GM19468 (cell line): ENCODE results near the gene SCAPER.
A peak's percentile ranks its signal among the peaks of the same experiment; 100 is the strongest.

Experiments used
- ATAC-seq: cut with Tn5 transposase; IDR thresholded peaks from one replicate; pipeline ENCODE4 v1.9.1; 2021; ENCODE audit warnings: mild to moderate bottlenecking, moderate library complexity, moderate number of reproducible peaks; ENCODE audit not compliant: unreplicated experiment; ENCODE audit errors: extremely low read depth

SCAPER gene

DNA sequence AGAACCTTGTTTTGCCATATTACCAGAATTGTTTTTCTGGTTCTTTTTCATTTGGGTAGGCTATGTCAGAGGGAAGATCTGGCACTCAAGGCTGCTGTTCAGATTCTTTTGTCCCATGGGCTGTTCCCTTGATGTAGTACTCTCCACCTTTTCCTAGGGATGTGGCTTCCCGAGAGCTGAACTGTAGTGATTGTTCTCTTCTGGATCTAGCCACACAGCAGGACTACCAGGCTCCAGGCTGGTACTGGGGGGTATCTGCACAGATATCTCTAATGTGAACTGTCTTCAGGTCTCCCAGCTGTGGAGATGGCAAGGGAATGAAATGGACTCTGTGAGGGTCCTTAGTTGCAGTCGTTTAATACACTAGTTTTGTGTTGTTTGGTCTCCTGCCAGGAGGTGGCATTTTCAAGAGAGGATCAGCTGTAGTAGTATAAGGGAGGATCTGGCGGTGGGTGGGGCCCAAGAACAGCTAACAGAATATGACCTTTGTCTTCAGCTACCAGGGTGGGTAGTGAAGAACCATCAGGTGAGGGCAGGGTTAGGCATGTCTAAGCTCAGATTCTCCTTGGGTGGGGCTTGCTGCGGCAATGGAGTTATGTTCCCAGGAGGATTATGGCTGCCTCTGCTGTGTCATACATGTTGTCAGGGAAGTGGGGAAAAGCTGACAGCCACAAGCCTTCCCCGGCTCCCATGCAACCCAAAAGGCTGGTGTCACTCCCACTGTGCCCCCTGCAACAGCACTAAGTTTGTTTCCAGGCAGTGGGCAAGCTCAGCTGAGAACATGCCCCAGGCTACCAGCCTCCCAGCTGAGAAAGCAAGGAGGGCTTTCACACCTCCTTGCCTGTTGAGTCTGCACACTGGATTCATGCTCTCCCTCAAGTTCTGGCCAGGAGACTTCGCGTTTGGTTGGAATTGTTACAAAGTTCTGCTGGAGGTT, 316.1 kb downstream of the SCAPER start:
- no peak for ATAC-seq

DNA sequence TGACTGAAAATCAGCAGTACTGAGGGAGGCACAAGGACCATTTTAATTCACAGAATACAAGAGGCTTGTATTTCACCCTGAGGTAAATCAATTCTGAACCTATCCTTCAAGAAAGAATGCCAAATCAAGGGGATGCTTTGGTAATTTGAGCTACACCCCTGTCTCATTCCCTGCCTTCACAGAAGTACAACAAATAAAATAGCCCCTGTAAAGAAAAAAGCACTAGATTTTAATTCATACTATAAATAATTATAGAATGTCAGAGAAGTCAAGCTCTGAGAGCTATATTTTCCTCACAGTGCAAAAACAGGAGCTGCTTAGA, 319.6 kb downstream of the SCAPER start:
- ATAC-seq: no peak

DNA sequence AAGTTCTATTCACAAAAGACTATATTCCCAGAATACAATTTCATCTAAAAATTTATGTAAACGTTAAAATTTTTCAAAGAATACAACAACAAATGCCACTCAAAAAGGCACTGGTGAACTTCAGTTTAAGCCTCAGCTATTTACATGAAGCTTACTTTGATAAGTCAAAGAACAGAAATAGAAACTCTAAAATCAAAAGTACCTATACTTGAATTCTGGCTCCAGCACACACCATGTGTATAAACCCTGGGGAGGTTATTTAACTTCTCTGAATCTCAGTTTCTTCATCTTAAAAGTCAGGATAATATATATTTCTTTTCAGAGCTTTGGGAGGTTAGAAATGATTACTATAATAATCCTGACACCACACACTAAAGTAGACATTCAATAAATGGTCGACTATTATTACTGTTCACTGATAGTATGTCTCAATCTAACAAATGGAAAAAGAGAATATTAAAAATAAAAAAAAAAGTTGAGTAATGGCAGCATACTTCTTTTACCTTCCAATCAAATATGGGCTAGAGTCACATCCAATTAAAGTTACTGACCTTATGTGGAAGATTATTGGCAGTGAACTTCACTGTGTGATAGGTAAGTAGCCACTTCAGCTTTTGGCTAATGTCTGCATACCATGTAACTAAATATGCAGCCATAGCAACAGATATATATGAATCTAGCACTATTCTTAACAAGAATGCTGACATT, 320.1 kb downstream of the SCAPER start:
- no peak for ATAC-seq

DNA sequence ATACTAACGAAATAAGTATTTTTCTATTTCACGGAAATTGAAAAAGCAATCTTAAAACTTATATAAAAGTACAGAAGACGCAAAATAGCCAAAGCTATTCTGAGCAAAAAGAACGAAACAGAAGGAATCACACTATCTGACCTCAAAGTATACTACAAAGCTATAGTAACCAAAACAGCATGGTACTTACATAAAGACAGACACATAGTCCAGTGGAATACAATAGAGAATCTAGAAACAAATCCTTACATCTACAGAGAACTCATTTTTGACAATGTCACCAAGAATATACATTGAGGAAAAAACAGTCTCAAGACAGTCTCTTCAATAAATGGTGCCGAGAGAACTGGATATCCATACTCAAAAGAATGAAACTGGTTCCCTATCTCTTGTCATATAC, 322.6 kb downstream of the SCAPER start:
- ATAC-seq: no peak

DNA sequence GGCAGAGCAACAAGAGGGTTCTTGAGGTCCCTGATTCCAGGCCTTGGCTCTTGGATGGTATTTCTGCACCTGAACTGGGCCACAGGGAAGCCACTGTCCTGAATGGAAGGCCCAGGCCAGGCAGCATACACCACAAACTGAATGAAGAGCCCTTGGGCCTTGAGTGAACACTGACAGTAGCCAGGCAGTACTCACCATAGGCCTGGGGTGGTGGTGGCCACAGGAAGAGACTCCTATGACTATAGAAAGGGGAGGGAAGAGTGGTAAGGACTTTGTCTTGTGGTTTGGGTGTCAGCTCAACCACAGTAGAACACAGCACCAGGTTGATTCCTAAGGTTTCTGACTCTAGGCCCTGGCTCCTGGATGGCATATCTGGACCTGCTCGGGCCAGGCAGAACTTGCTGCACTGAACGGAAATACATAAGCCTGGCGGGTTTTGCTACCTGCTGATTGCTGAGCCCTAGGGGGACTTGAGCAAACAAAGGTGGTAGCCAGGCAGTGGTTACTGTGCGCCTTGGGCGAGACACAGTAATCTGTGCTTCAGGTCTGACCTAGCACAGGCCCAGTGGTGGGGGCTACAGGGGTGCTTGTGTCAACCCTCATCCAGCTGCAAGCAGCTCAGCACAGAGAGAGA, 327.1 kb downstream of the SCAPER start:
- ATAC-seq: no peak

DNA sequence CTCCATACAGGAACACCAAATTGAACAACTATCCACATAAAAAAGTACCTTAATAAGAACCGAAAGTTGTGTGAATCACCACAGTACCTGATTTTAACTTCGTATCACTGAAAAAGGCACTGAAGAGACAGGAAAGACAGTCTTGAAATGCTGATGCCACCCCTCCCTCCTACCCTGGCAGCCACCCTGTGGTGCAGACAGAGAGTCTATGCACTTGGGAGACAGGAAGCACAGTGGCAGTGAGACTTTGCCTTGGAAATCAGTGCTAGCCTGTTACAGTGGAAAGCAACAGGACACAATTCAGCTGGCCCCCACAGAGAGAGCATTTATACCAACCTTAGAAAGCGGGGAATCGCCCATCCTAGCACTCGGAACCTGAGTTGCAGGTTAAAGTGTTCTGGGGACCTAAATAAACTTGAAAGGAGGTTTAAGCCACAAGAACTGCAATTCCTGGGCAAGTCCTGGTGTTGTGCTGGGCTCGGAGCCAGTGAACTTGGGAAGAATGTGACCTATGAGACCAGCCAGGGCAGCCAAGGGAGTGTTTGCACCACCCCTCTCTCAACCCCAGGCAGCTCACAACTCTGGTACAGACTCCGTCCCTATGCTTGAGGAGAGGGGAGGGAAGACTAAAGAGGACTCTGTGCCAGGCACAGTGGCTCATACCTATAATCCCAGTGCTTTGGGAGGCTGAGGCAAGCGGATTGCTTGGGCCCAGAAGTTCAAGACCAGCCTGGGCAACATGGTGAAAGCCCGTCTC, 328.4 kb downstream of the SCAPER start:
- ATAC-seq: no peak

DNA sequence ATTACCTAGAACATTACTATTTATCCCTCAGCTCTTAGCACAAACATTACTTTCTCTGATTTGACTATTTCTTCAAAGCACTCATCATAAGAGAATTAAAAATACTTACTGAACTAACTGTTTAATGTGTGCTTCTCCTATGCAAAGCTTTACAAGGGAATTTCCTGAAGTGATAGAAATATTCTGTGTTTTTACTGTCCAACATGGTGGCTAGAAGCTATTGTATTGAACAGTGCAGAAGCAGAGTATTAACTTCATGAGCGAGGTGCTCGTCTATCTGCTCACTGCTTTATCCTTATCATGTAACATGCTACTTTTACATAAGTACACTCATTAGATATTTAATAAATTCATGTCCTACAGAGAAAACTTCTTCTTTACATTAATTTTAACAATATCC, 329.5 kb downstream of the SCAPER start:
- no peak for ATAC-seq

DNA sequence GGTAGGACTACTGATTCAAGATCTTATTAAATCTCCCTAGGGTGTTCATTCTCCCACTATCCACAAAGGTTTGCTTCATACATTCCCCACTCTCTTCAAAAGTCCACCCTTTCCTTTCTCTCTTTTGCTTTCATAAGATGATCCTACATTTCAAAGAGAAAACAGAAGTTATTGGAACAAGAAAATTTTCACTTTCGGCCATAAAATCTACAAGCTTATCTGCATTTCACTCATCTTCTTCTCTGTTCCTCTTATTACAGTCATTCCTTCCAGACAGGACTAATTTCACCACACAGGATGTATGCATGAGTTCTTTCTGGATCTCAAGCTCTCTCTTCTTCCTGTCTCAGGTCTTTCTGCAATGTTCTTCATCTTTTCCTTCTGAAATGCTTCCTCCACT, 329.9 kb downstream of the SCAPER start:
- ATAC-seq: peak; percentile 29

DNA sequence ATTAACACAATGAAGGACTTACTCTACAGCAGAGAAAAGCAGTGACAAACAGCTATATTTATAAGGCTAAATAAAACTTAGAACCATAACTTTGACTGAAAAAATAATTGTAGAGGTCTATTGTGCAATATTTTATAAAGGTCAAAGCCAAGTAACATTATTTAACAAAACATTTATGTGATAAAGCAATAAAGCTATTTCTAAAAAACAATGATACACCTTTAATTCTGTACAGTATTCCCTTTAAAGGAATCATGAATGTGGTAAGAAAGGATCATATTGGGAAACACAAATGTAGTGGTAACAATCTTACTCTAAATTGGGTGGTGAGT, 332.2 kb downstream of the SCAPER start:
- no peak for ATAC-seq

DNA sequence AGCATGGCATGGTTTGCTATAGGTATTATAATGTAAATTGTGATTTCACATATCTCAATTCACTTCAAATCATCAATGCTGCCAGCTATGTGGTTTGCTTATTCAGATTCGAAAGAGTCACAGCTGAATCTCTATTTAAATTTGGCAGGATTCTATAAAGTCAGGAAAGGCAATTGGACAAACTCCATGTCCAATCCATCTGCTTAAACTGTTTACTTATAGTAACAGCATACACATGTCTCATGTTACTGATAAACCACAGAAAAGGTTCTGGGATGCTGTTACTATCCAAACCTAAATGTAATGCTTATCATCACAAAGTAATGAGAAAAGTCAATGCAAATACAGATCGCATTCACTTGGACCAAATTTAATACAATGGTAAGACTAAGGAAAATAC, 338.9 kb downstream of the SCAPER start:
- no peak for ATAC-seq

DNA sequence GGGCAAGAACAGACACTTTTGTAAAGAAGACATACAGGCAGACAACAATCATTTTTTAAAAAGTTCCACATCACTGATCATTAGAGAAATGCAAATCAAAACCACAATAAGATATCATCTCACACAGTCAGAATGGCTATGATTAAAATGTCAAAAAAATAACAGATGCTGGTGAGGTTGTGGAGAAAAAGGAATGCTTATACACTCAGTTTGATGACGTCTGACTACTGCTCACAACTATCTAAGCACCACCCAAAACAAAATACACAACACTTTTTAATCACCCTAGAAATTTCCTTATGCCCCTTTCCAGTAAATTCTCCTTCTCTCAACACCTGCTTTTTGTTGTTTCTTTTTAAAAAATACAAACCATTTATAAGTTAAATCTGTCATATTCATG, 339.8 kb downstream of the SCAPER start:
- ATAC-seq: no peak

DNA sequence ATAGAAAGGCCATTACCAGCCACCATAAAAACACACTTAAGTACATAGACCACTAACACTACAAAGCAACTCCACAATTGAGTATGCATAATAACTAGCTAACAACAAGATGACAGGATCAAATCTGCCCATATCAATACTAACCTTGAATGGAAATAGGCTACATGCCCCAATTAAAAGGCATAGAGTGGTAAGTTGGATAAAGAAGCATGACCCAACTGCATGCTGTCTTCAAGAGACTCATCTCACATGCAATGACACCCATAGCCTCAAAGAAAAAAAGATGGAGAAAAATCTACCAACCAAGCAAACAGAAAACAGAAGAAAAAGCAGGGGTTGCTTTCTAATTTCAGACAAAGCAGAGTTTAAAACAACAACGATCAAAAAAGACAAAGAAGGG, 349.9 kb downstream of the SCAPER start:
- ATAC-seq: no peak

DNA sequence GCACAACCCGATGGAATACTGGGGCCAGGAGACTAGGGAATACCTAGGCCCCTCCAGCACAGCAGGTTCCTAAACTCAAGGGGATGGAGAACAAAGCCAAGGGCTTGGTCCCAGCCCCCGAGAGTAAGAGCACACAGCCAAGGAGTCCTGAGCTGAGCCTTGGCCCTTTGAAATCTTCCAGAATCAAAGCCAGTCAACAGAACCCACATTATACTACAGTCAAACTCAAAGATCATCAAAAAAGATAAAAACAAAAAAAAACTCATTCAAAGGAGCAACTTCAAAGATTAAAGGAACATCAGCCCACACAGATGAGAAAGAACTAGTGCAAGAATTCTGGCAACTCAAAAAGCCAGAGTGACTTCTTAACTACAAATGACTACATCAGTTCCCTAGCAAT, 351.6 kb downstream of the SCAPER start:
- no peak for ATAC-seq

DNA sequence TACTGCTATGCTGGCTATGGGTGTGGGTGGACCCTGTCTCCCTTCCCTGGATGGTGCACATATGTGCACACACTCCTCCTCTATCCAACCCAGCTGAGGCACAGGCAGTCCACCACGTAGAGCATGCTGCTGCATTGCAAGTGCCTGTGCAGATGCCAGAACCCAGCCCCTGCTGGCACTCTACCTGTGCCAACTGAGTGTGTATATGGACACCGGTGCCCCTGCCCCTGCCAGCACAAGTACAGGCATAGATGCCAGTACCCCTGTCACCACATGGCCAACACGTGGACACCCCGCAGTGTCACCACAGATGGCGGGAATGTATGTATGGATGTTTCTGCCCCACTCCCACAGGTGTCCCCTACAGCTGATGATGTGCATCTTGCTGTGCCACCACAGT, 352.0 kb downstream of the SCAPER start:
- ATAC-seq: no peak

DNA sequence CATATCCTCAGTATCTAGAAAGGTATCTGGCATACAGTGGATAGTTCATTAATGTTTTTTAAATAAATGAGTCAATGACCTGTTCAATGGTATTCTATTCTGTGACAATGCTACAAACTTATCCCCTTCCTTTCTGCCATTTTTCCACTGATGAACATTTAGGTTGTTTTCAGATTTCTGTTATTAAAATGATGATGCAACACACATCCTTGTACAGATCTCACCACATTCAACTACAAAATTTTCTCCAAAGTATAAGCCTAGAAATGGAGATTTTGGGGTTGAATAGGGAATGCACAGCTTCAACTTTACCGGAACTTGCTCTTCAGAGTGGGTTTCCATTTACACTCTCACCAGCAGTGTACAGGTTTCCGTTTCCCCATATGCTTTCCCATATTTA, 358.3 kb downstream of the SCAPER start:
- no peak for ATAC-seq

DNA sequence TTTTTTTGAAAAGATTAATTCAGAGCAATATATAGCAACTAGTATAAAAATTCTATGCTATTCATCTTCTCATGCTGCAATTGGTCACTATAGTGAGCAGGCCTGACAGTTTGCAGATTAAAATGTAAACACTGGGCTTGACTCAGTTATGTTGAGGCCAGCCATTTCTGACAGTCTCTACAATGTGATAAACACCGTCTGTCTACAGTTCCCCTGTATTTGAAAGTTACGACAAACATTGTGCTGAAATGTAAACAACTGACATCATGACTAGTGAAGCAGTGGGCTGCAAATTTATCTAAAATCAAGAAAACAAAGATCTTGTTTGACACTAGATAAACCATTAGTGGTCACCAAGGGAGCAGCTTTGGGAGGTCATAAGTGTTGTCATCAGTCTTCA, 371.1 kb downstream of the SCAPER start:
- ATAC-seq: no peak

DNA sequence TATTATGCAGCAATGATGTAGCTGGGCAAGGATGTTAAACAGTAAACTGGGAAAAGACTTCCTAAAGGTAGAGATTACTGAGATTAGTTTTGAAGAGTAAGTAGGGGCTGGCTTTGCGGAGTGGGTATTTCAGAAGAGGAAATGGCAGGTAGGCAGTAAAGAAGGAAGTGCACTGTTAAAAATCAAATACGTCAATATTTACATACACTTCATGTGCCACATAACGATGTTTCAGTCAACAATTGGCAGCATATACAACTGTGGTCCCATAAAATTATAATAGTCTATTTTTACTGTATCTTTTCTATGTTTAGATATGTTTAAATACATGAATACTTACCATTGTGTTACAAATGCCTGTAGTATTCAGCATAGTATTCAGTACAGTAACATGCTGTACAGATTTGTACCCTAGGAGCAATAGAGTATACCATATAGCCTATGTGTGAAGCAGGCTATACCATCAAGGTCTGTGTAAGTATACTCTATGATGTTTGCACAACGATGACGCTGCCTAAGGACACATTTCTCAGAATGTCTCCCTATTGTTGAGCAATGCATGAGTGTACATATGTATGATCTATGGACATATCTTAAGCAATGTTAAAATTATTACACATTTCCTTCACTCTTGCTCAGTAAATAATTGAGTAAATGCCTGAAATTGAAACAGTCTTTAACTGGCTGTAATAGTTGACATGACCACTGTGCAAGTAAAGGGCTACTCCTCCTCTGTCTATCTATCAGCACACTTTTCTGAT, 371.9 kb downstream of the SCAPER start:
- no peak for ATAC-seq

DNA sequence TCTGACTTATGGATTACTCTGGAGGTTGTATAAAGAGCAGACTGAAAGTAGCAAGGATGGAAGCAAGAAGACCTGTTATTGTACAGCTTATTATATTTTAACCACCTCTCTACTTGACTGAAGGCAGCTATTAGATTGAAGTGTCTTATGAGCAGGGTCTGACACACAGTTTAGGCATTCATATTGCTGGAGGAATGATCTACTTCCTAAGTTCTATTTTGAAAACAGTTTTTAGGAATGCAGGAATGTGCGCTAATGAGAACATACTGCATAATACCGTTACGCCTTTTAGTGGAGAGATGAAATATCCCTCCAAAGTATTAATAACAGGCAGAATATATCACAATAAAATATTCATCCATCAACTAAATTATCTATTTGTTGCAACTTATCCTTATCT, 375.2 kb downstream of the SCAPER start:
- ATAC-seq: no peak

DNA sequence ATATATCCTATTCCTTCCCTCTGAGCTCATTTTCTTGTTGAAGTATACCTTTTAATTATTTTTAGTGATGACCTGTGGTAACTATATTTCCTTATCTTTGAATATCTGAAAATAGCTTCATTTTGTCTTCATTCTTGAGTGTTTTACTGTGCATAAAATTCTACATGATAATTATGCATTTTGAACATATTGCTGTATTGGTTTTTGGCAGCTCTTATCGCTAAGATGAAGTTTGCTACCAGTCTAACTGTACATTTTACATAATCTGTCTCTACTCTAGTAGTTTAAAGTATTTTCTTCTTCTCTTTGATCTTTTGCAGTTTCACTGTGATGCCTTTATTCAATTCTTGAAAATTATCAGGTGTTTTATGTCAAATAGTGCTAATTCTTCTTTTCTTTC, 379.0 kb downstream of the SCAPER start:
- no peak for ATAC-seq

DNA sequence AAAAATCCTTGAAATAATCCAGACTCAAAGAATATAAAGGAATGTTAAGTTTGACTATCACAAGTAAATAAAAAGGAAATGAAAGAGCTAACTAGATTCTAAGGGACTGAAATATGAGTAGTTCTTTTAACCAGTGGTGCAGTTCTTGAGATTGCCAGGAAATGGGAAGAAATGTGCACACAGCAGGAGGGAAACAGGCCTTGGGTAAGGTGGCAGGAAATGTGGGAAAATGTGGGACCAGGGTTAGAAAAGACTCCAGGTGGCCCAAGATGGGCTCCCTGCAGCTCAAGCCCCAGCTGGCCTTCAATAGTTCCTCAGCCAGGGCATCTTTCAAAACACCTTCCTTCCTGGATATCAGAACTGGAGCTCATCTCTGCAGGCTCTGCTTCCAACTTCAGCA, 387.2 kb downstream of the SCAPER start:
- no peak for ATAC-seq
